H1 (cell line): ENCODE measurements around the gene SMARCA1. TPM values are rescaled to one million over a fixed set of nuclear protein-coding genes. Genes with fewer than 3 reads are reported as not detected.

Experiments
- PHF8 ChIP-seq: fragments of 200-600 bp; sonication (generic); conservative IDR thresholded peaks from 2 replicates; pipeline ENCODE4 v1.7.1; 2012; ENCODE audit warnings: low read depth, mild to moderate bottlenecking, inconsistent platforms, low read length, moderate library complexity
- TEAD4 ChIP-seq: IDR thresholded peaks from 2 replicates; pipeline ENCODE4 v1.6.1; 2012; ENCODE audit warnings: low read depth, low read length, inconsistent platforms, mixed read lengths
- ZNF274 ChIP-seq: IDR thresholded peaks from 2 replicates; pipeline ENCODE4 v1.7.0; 2012; ENCODE audit warnings: low read length, borderline replicate concordance; ENCODE audit errors: extremely low read depth
- polyA plus RNA-seq, 7 experiments: library from polyadenylated mRNA; depleted of rRNA in 3 of 7; stranded (reverse) in 5 of 7; unstranded in 2 of 7; fragments of >200 nt in 5 of 7; fragments of 200-250 nt in 2 of 7; gene quantifications; 1 replicate in 5 of 7; 2 replicates in 1 of 7; 4 replicates in 1 of 7; pipeline versions ENCODE4 v1.2.1 to v1.2.3, GENCODE V29; 2011 to 2013; ENCODE audit warnings: missing spikeins in 2 of 7, mixed read lengths in 2 of 7
- total RNA-seq: library from RNA; stranded (reverse); fragmentation: NEBNext Ultra II Directional; extraction: Animal tissue kit (Norgen Biotek cat#: 25700); gene quantifications from 2 replicates; pipeline ENCODE4 v1.2.1, GENCODE V29; 2021

SMARCA1 gene
- total and polyA plus RNA-seq, 2 of the 8 experiments (the other 6 are each of a cell fraction or from before 2014, with no cell fraction given): 13.1 to 54.4 TPM

DNA sequence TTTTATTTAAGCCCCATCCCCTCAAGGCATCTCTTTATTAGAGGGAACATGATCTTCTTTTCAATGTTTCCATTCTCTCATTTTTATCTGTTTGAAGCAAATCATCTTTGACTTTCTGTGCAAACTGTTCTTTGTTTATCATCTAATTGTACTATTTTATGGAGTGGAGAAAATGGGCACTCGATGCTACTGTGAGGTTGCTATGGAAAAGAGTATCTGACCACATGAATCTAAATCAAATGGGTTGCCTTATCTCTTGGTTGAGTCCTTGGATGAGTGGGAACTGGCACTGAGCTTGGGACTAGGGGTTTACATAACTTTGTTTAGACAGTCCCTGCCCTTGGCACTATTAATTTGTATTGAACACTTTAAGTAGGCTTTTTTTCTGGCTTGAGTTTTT lies 25.8 kb upstream of the SMARCA1 start (continued):
- TF ChIP-seq TEAD4 (no peak), PHF8 (no peak), ZNF274 (no peak)
- TF ChIP-seq, all 59 proteins: peak for 0
